Measurements from ENCODE around the gene FAF1.

FAF1 gene

DNA sequence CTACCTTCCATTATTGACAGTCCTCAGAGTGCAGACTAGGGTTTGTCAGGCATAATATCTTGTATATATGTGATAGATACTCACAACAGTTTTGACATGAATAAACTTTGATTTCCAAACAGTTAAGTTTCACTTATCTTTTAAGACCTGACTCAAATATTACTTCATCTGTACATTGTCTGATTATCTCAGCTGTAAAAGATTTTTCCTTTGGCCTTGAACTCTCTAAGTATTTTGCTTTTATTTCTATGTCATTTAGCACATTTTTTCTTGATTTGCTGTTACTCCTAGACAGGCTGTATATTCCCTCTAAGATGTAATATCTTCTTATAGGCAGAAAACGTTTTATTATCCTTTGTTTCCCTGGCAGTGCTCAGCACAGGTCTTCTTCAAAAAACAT, 471.2 kb downstream of the FAF1 start:
- 100% methylated on average over 1 of the region's 1 CpG for WGBS
- Histone ChIP-seq H3K4me1 (ENCODE audit: insufficient read depth, low read length) (no peaks in the 10 kb centered on the region), H3K27ac (ENCODE audit: low read depth, low read length) (no peak overlapping the region)

DNA sequence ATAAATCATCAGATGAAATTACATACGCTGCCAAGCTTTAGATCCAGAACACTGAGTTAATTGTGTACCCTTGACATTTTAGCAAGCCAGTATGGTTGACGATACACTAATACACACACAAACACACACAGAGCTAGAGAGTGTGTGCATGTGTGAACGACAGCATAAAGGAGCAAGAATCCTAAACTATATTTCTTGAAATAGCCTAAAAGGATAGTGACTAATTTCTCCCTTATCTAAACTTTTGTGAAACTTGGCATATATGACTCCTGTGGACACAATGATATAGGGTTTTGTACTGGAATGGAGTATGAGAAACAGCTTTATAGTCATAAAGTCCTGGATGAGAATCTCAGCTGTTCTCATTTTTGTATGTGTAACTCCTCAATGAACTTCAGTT, 471.7 kb downstream of the FAF1 start:
- no peak overlapping the region for H3K27ac ChIP-seq (ENCODE audit: low read depth, low read length)
- 92% methylated on average over 2 of the region's 3 CpGs for WGBS
- H3K36me3 ChIP-seq (ENCODE audit: insufficient read depth, low read length) = peaks cover 5% of the 10 kb centered on the region; the same call in 1 of the 2 replicates

More for the DNA sequence above, 471.2 kb downstream of the FAF1 start:
- Histone ChIP-seq H3K9ac (ENCODE audit: low read depth, low read length) (no peak overlapping the region), H3K4me3 (ENCODE audit: low read length) (no peak overlapping the region), H3K9me3 (ENCODE audit: insufficient read depth, low read depth, low read length) (no peaks in the 10 kb centered on the region), H3K36me3 (ENCODE audit: insufficient read depth, low read length) (peaks cover 5% of the 10 kb centered on the region; the same call in 1 of the 2 replicates), H3K27me3 (ENCODE audit: insufficient read depth, low read length) (no peaks in the 10 kb centered on the region)

DNA sequence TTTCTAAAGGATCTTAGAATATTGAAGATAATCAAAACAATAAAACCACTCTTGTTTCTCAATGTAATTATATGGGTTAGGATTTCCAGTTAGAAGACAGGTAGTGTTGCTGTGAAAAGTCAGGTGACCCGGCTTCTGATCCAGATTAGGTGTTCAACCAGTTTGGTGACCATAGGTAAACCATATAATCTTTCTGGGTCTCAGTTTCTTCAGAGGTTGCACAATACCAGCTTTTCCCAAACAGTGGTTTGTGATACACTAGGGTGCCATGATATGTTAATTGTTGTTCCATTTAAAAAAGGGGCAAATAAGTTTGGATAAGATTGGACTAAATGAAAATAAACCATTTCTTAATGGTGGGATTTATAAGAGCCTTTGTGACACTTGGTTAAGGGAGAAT, 472.3 kb downstream of the FAF1 start:
- Histone ChIP-seq H3K9me3 (ENCODE audit: insufficient read depth, low read depth, low read length) (no peaks in the 10 kb centered on the region), H3K27ac (ENCODE audit: low read depth, low read length) (no peak overlapping the region), H3K4me3 (ENCODE audit: low read length) (no peak overlapping the region), H3K27me3 (ENCODE audit: insufficient read depth, low read length) (no peaks in the 10 kb centered on the region), H3K4me1 (ENCODE audit: insufficient read depth, low read length) (no peaks in the 10 kb centered on the region), H3K9ac (ENCODE audit: low read depth, low read length) (no peak overlapping the region), H3K36me3 (ENCODE audit: insufficient read depth, low read length) (peaks cover 5% of the 10 kb centered on the region; the same call in 1 of the 2 replicates)
- 100% methylated on average over 1 of the region's 1 CpG for WGBS

More for the DNA sequence above, 471.7 kb downstream of the FAF1 start:
- no peaks in the 10 kb centered on the region for H3K9me3 ChIP-seq (ENCODE audit: insufficient read depth, low read depth, low read length)
- H3K9ac ChIP-seq (ENCODE audit: low read depth, low read length) = no peak overlapping the region
- no peaks in the 10 kb centered on the region for H3K27me3 ChIP-seq (ENCODE audit: insufficient read depth, low read length)
- H3K4me3 ChIP-seq (ENCODE audit: low read length) = no peak overlapping the region
- no peaks in the 10 kb centered on the region for H3K4me1 ChIP-seq (ENCODE audit: insufficient read depth, low read length)

DNA sequence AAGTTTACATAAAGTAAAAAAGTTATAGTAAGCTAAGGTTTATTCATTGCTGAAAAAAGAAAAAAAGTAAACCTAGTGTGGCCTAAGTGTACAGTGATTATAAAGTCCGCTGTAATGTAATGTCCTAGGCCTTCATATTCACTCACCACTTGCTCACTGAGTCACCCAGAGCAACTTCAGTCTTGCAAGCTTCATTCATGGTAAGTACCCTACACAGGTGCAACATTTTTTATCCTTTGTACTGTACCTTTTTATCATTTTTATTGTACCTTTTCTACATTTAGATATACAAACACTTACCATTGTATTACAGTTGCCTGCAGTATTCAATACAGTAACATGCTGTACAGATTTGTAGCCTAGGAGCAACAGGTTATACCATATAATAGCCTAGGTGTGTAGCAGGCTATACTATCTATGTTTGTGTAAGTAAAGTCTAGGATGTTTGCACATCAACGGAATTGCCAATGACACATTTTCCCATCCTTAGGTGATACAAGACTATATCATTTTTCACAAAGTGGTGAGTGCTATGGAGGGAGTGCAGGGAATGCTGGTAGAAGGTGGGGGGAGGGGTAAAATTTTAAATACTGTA, 478.8 kb downstream of the FAF1 start:
- no peaks in the 10 kb centered on the region for H3K9me3 ChIP-seq (ENCODE audit: insufficient read depth, low read depth, low read length)
- no peak overlapping the region for H3K27ac ChIP-seq (ENCODE audit: low read depth, low read length)
- 0 out of 2 replicates have a peak, but pooled peaks cover 4% of the 10 kb centered on the region for H3K4me1 ChIP-seq (ENCODE audit: insufficient read depth, low read length)
- WGBS = 100% methylated on average over 1 of the region's 2 CpGs
- no peak overlapping the region for H3K4me3 ChIP-seq (ENCODE audit: low read length)
- no peak overlapping the region for H3K9ac ChIP-seq (ENCODE audit: low read depth, low read length)
- no peaks in the 10 kb centered on the region for H3K36me3 ChIP-seq (ENCODE audit: insufficient read depth, low read length)
- H3K27me3 ChIP-seq (ENCODE audit: insufficient read depth, low read length) = no peaks in the 10 kb centered on the region

DNA sequence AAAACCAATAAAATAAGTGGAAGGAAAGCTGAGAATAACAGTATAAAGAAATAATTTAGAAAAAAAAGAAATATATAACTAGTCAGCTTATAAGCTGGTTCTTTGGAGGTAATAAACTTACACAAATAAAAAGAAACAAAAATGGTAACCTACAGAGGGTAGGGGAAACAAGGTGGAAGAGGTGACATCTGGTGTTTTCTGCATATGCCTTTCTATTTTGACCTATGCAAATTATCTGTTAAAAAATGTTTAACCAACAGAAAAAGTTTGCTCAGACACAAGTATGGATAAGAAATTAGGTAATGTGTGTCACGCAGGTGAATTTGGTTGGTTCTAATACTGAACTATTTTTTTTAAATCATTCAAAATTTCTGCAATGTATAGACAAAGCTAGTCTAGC, 483.3 kb downstream of the FAF1 start:
- Histone ChIP-seq H3K4me1 (ENCODE audit: insufficient read depth, low read length) (peaks cover 34% of the 10 kb centered on the region), H3K9ac (ENCODE audit: low read depth, low read length) (no peak overlapping the region), H3K36me3 (ENCODE audit: insufficient read depth, low read length) (peaks cover 6% of the 10 kb centered on the region), H3K27ac (ENCODE audit: low read depth, low read length) (no peak overlapping the region), H3K27me3 (ENCODE audit: insufficient read depth, low read length) (no peaks in the 10 kb centered on the region), H3K4me3 (ENCODE audit: low read length) (no peak overlapping the region), H3K9me3 (ENCODE audit: insufficient read depth, low read depth, low read length) (no peaks in the 10 kb centered on the region)
- WGBS = no CpG with 5 or more reads among the region's 1 CpG

DNA sequence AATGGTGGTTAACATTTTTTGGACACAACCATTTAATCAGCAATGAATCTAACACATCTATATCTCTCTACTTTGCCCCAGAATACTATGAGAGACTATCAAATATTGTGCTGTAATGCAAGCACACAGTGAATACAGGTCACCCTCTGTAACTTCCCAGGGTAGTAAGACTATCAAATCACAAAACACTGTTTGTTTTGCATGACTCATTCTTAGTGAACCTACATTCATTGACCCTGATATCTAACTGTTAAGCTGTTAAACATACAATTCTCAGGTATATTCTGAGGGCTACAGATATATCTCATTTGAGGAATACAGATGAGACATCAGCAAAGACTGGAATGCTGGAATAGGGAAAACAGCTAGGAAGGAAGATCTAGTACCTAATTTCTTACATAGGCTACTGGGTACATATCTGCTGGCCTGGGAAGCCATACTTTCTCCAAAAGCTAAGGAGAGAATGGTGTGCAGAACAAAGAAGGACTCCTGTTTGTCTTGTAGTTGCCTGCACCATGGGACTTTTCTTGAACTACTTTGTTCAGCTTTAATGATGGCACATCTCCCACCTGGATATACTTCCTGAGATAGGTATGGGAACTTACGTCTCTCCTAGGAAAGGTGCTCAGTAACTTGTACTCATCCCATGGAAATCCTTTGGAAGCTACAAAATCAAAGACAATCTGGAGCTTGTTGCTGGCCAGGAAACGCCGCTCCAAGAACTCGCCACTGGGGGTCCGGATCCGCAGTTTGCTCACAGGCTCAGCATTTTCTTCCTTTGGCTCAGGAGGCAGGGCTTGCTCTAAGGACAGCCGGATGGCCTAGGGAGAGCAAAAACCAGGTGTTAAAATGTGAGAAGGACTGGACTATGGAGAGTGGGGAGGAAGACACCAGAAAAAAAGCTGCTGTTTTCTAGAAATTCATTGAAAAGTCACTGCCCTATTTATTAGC, 484.9 kb downstream of the FAF1 start:
- Histone ChIP-seq H3K27me3 (ENCODE audit: insufficient read depth, low read length) (no peaks in the 10 kb centered on the region), H3K27ac (ENCODE audit: low read depth, low read length) (peak overlapping the region; percentile 9; the same call in 1 of the 2 replicates), H3K36me3 (ENCODE audit: insufficient read depth, low read length) (peaks cover 6% of the 10 kb centered on the region), H3K4me1 (ENCODE audit: insufficient read depth, low read length) (peaks cover 44% of the 10 kb centered on the region), H3K4me3 (ENCODE audit: low read length) (no peak overlapping the region), H3K9ac (ENCODE audit: low read depth, low read length) (no peak overlapping the region), H3K9me3 (ENCODE audit: insufficient read depth, low read depth, low read length) (no peaks in the 10 kb centered on the region)
- 68% methylated on average over 7 of the region's 7 CpGs for WGBS

DNA sequence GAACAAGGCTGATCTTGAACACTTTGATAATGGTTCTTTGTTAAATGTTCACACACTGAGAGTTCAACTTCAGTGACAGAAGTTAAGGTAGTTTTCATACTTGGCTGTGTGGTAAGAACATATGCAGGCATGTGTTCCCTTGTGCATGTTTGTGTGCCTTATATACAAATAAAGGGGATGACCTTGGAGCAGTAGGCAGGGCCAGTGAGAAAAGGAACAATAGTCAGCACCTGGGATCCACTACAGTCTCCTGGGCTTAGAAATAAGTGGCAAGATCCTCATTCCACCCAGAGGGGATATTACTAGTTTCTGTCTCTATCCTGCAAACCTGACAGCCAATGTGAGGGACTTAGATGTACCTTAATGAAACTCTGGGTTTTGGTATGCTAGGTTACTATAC, 486.6 kb downstream of the FAF1 start:
- no peaks in the 10 kb centered on the region for H3K27me3 ChIP-seq (ENCODE audit: insufficient read depth, low read length)
- no peak overlapping the region for H3K9ac ChIP-seq (ENCODE audit: low read depth, low read length)
- H3K4me1 ChIP-seq (ENCODE audit: insufficient read depth, low read length) = peaks cover 40% of the 10 kb centered on the region
- no peak overlapping the region for H3K4me3 ChIP-seq (ENCODE audit: low read length)
- H3K9me3 ChIP-seq (ENCODE audit: insufficient read depth, low read depth, low read length) = no peaks in the 10 kb centered on the region
- H3K36me3 ChIP-seq (ENCODE audit: insufficient read depth, low read length) = peaks cover 6% of the 10 kb centered on the region
- no peak overlapping the region for H3K27ac ChIP-seq (ENCODE audit: low read depth, low read length)

DNA sequence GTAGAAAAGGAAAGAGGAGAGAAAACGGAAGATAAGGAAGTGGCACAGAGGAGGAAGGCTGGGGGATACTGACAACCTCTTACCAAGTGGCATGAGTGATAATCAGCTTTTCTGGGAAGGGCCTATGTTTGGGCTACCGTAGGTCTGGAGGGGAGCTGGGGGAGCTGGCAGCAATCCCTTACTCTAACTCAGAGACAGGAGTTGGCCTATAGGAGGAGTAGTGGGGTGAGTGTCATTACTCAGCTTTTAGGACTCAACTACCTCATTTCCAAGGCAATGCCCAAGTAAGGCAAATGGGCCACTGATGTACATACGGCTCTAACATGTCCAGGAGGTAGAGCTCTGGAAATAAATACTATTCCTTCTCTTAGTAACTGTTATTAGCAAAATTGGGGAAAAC, 488.1 kb downstream of the FAF1 start:
- WGBS = 95% methylated on average over 3 of the region's 3 CpGs
- H3K27ac ChIP-seq (ENCODE audit: low read depth, low read length) = no peak overlapping the region

DNA sequence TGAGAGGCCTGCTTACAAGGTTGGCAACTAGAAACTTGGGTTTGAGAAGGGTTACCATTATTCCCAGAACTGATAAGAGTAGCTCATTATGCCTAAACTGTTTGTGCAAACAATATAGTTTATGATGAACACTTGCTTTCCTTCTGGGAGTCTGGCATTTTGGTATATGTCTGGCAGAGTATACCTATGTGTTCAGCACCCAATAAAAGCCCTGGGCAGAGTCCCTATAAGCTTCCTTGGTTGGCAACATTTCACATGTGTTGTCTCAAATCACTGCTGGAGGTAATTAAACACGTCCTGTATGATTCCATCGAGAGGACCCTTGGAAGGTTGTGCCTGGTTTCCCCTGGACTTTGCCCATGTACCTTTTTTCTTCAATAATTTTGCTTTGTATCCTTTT, 497.1 kb downstream of the FAF1 start:
- Histone ChIP-seq H3K27ac (ENCODE audit: low read depth, low read length) (no peak overlapping the region), H3K9me3 (ENCODE audit: insufficient read depth, low read depth, low read length) (no peaks in the 10 kb centered on the region), H3K4me3 (ENCODE audit: low read length) (no peak overlapping the region), H3K9ac (ENCODE audit: low read depth, low read length) (no peak overlapping the region), H3K4me1 (ENCODE audit: insufficient read depth, low read length) (no peaks in the 10 kb centered on the region), H3K36me3 (ENCODE audit: insufficient read depth, low read length) (no peaks in the 10 kb centered on the region), H3K27me3 (ENCODE audit: insufficient read depth, low read length) (no peaks in the 10 kb centered on the region)
- WGBS = 92% methylated on average over 2 of the region's 2 CpGs

More for the DNA sequence above, 488.1 kb downstream of the FAF1 start:
- Histone ChIP-seq H3K27me3 (ENCODE audit: insufficient read depth, low read length) (no peaks in the 10 kb centered on the region), H3K36me3 (ENCODE audit: insufficient read depth, low read length) (peaks cover 6% of the 10 kb centered on the region), H3K9ac (ENCODE audit: low read depth, low read length) (no peak overlapping the region), H3K9me3 (ENCODE audit: insufficient read depth, low read depth, low read length) (no peaks in the 10 kb centered on the region), H3K4me1 (ENCODE audit: insufficient read depth, low read length) (peaks cover 40% of the 10 kb centered on the region), H3K4me3 (ENCODE audit: low read length) (no peak overlapping the region)

DNA sequence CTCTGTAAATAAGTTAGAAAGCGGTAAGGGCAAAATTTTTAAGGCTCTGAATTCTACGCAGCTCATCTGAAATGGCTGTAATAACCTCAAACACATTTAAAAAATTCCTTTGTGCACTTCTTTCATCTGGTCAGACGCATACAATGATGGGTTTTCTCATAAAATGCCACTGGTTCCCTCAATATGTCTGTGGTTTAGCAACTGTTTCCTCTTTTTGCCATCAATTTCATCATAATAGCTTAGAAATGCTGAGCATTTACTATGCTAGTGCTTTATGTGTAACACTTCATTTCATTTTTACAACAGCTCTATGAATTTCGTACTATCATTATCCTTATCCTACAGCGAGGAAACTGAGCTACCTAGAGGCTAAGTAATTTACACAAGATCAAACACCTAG, 501.6 kb downstream of the FAF1 start:
- Histone ChIP-seq H3K4me3 (ENCODE audit: low read length) (no peak overlapping the region), H3K9me3 (ENCODE audit: insufficient read depth, low read depth, low read length) (no peaks in the 10 kb centered on the region), H3K27me3 (ENCODE audit: insufficient read depth, low read length) (no peaks in the 10 kb centered on the region), H3K9ac (ENCODE audit: low read depth, low read length) (no peak overlapping the region), H3K27ac (ENCODE audit: low read depth, low read length) (no peak overlapping the region), H3K4me1 (ENCODE audit: insufficient read depth, low read length) (no peaks in the 10 kb centered on the region), H3K36me3 (ENCODE audit: insufficient read depth, low read length) (no peaks in the 10 kb centered on the region)
- WGBS = 95% methylated on average over 5 of the region's 5 CpGs

DNA sequence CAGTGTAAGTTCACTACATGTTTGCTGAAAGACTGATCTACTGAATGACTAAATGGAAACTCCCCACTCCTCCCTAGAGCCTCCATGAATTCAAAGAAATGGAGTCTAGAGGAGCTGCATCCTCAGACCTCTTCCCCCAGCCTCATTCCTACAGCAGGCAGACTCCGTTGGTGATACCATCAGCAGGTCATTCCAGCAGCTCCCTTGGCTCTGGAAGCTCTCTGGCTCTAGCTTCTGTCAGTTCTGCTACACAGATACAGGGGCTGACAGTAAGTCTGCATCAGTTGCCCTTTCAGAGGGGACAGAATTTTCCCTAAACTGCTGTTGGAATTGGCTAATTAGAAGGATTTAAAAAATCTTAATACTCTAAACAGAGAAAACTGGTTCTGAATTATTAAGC, 505.2 kb downstream of the FAF1 start:
- Histone ChIP-seq H3K4me3 (ENCODE audit: low read length) (no peak overlapping the region), H3K27ac (ENCODE audit: low read depth, low read length) (no peak overlapping the region), H3K9me3 (ENCODE audit: insufficient read depth, low read depth, low read length) (no peaks in the 10 kb centered on the region), H3K36me3 (ENCODE audit: insufficient read depth, low read length) (no peaks in the 10 kb centered on the region), H3K4me1 (ENCODE audit: insufficient read depth, low read length) (peaks cover 3% of the 10 kb centered on the region; the same call in 1 of the 2 replicates), H3K27me3 (ENCODE audit: insufficient read depth, low read length) (no peaks in the 10 kb centered on the region), H3K9ac (ENCODE audit: low read depth, low read length) (no peak overlapping the region)
- 84% methylated on average over 1 of the region's 1 CpG for WGBS
